ENCODE data around the gene VKORC1. TPM values are rescaled to one million over a fixed set of nuclear protein-coding genes. Genes with fewer than 3 reads are reported as not detected.

The VKORC1 gene
- total RNA-seq, 1 donor from 2014 or later: 78.9 TPM

- Mint-ChIP-seq H3K36me3 (no peaks in the 10 kb centered on the region), H3K4me1 (ENCODE audit: unreplicated experiment) (peaks cover 5% of the 10 kb centered on the region), H3K4me3 (no peak overlapping the region), H3K27me3 (no peaks in the 10 kb centered on the region), H3K27ac (no peak overlapping the region), H3K9me3 (no peaks in the 10 kb centered on the region)
- no peak for DNase-seq (ENCODE audit: extremely low spot score, unreplicated experiment)
- TF ChIP-seq, protein P1, sequence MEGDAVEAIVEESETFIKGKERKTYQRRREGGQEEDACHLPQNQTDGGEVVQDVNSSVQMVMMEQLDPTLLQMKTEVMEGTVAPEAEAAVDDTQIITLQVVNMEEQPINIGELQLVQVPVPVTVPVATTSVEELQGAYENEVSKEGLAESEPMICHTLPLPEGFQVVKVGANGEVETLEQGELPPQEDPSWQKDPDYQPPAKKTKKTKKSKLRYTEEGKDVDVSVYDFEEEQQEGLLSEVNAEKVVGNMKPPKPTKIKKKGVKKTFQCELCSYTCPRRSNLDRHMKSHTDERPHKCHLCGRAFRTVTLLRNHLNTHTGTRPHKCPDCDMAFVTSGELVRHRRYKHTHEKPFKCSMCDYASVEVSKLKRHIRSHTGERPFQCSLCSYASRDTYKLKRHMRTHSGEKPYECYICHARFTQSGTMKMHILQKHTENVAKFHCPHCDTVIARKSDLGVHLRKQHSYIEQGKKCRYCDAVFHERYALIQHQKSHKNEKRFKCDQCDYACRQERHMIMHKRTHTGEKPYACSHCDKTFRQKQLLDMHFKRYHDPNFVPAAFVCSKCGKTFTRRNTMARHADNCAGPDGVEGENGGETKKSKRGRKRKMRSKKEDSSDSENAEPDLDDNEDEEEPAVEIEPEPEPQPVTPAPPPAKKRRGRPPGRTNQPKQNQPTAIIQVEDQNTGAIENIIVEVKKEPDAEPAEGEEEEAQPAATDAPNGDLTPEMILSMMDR (conservative IDR thresholded peaks at IDR 0.05): no peak
These were observed 8.5 kb downstream of the VKORC1 start for GRCh38 chr16:31085873-31086628.

DNA sequence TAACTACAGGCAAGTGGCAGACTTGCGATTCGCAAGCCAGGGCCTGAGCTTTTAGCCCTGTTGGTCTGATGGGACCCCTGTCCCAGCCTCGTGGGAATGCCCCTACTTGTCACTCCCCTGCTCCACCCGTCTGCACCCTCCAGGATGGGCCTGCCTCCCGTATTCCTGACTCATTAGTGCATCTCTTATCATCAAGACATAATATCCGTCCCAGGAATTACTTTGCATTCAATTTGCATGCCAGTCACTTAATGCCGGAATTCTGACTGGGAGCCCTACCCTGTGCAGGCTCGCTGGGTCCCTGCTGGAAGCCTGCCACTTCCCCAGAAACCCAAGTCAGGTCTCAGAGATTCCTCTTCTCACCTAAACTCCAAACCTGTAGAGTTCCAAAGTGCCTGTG is 9.2 kb downstream of the VKORC1 start:
- Mint-ChIP-seq H3K9me3 (no peaks in the 10 kb centered on the region), H3K27ac (no peak overlapping the region)
- TF ChIP-seq, protein P1 (conservative IDR thresholded peaks at IDR 0.05): no peak

GRCh38 chr16:31084584-31085302 is 9.9 kb downstream of the VKORC1 start:
- H3K4me1 Mint-ChIP-seq (ENCODE audit: unreplicated experiment): peaks cover 5% of the 10 kb centered on the region
- H3K27me3 Mint-ChIP-seq: no peaks in the 10 kb centered on the region
- TF ChIP-seq, protein P1 (conservative IDR thresholded peaks at IDR 0.05): no peak
- no peak overlapping the region for H3K27ac Mint-ChIP-seq
- H3K36me3 Mint-ChIP-seq: no peaks in the 10 kb centered on the region
- DNase-seq (ENCODE audit: extremely low spot score, unreplicated experiment): no peak
- H3K4me3 Mint-ChIP-seq: no peak overlapping the region
- no peaks in the 10 kb centered on the region for H3K9me3 Mint-ChIP-seq

More for the DNA sequence above, 9.2 kb downstream of the VKORC1 start:
- Mint-ChIP-seq H3K4me1 (ENCODE audit: unreplicated experiment) (peaks cover 5% of the 10 kb centered on the region), H3K27me3 (no peaks in the 10 kb centered on the region), H3K36me3 (no peaks in the 10 kb centered on the region), H3K4me3 (no peak overlapping the region)
- no peak for DNase-seq (ENCODE audit: extremely low spot score, unreplicated experiment)

GRCh38 chr16:31083981-31084380 is 10.6 kb downstream of the VKORC1 start:
- H3K27me3 Mint-ChIP-seq: no peaks in the 10 kb centered on the region
- no peaks in the 10 kb centered on the region for H3K9me3 Mint-ChIP-seq
- DNase-seq (ENCODE audit: extremely low spot score, unreplicated experiment): no peak
- no peak overlapping the region for H3K27ac Mint-ChIP-seq
- H3K4me1 Mint-ChIP-seq (ENCODE audit: unreplicated experiment): peaks cover 5% of the 10 kb centered on the region
- H3K4me3 Mint-ChIP-seq: no peak overlapping the region
- no peaks in the 10 kb centered on the region for H3K36me3 Mint-ChIP-seq
- TF ChIP-seq, protein P1 (conservative IDR thresholded peaks at IDR 0.05): no peak

- H3K4me1 Mint-ChIP-seq (ENCODE audit: unreplicated experiment): peaks cover 5% of the 10 kb centered on the region
- no peak overlapping the region for H3K27ac Mint-ChIP-seq
- no peaks in the 10 kb centered on the region for H3K36me3 Mint-ChIP-seq
- no peak overlapping the region for H3K4me3 Mint-ChIP-seq
- no peak for DNase-seq (ENCODE audit: extremely low spot score, unreplicated experiment)
- TF ChIP-seq, protein P1 (conservative IDR thresholded peaks at IDR 0.05): no peak
- H3K9me3 Mint-ChIP-seq: no peaks in the 10 kb centered on the region
- H3K27me3 Mint-ChIP-seq: no peaks in the 10 kb centered on the region
These were observed 11.0 kb downstream of the VKORC1 start for GRCh38 chr16:31083556-31083955.

All from type B pancreatic cell (in vitro differentiated cells).